Chondrocyte (in vitro differentiated cells): Measurements from ENCODE around the gene PSME3. TPM values are rescaled to one million over a fixed set of nuclear protein-coding genes. Genes with fewer than 3 reads are reported as not detected.
"Not testable (repeated sequence)": the region's sequence is repeated elsewhere in the genome, so short reads cannot be mapped to it uniquely, and the experiment has no call there.

Source experiments
- DNase-seq: peaks from one replicate; pipeline ENCODE4 v3.0.0; 2021; ENCODE audit warnings: mixed read lengths, low spot score
- H3K27ac Mint-ChIP-seq: one replicate; pipeline ENCODE4 v1.8.0; 2021; ENCODE audit warnings: mild to moderate bottlenecking, moderate library complexity, mixed read lengths; ENCODE audit not compliant: unreplicated experiment
- H3K27me3 Mint-ChIP-seq: 2 replicates; pipeline ENCODE4 v1.8.0; 2021; ENCODE audit warnings: low read depth, mixed read lengths
- H3K36me3 Mint-ChIP-seq: 2 replicates; pipeline ENCODE4 v1.8.0; 2021; ENCODE audit warnings: low read depth, mixed read lengths
- H3K4me1 Mint-ChIP-seq: 2 replicates; pipeline ENCODE4 v1.8.0; 2021; ENCODE audit warnings: low read depth, mild to moderate bottlenecking, mixed read lengths
- H3K4me3 Mint-ChIP-seq: one replicate; pipeline ENCODE4 v1.8.0; 2021; ENCODE audit warnings: mild to moderate bottlenecking, moderate library complexity, mixed read lengths; ENCODE audit not compliant: unreplicated experiment
- H3K9me3 Mint-ChIP-seq: 2 replicates; pipeline ENCODE4 v1.8.0; 2021; ENCODE audit warnings: low read depth, mixed read lengths
- total RNA-seq: library from RNA; stranded (reverse); gene quantifications from 3 replicates; pipeline ENCODE4 v1.2.1, GENCODE V29; 2021
- TF ChIP-seq, protein P1 (sequence below): fragments of 200-600 bp; sonication (generic); IDR thresholded peaks from 2 replicates; pipeline ENCODE4 v1.5.0; 2021; ENCODE audit warnings: antibody characterized with exemption, mild to moderate bottlenecking, moderate library complexity

The PSME3 gene
- total RNA-seq, 1 donor from 2014 or later: 111 TPM

DNA sequence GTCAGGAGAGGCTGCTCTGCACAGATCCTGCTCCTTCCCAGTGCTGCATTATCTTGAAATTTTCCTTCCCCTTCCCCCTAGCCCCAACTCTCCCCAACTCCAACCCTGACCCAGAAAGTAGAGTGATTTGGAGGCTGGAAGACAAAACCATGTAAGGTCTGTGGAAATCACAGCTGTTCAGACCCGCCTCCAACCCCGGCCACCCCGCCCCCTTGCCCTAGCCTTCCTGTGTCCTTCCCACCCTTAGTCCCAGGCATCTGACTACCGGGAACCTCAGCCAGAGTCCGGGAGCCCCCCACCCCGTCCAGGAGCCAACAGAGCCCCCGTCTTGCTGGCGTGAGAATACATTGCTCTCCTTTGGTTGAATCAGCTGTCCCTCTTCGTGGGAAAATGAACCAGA lies 17.8 kb downstream of the PSME3 start, which contains the start of gene AOC3:
Gene AOC3 (plus strand): TSS at position 246 of the 400 bp plus-strand sequence. CDS start 145 bp downstream, at position 391.
- TF ChIP-seq, protein P1, sequence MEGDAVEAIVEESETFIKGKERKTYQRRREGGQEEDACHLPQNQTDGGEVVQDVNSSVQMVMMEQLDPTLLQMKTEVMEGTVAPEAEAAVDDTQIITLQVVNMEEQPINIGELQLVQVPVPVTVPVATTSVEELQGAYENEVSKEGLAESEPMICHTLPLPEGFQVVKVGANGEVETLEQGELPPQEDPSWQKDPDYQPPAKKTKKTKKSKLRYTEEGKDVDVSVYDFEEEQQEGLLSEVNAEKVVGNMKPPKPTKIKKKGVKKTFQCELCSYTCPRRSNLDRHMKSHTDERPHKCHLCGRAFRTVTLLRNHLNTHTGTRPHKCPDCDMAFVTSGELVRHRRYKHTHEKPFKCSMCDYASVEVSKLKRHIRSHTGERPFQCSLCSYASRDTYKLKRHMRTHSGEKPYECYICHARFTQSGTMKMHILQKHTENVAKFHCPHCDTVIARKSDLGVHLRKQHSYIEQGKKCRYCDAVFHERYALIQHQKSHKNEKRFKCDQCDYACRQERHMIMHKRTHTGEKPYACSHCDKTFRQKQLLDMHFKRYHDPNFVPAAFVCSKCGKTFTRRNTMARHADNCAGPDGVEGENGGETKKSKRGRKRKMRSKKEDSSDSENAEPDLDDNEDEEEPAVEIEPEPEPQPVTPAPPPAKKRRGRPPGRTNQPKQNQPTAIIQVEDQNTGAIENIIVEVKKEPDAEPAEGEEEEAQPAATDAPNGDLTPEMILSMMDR: no peak
- Mint-ChIP-seq H3K36me3 (peaks cover under 1% of the 10 kb centered on the region), H3K4me1 (peaks cover 30% of the 10 kb centered on the region), H3K27me3 (no peaks in the 10 kb centered on the region), H3K9me3 (no peaks in the 10 kb centered on the region), H3K4me3 (no peak within 1 kb of the TSS), H3K27ac (peak within 1 kb of the TSS; percentile 27)
- DNase-seq: no peak

DNA sequence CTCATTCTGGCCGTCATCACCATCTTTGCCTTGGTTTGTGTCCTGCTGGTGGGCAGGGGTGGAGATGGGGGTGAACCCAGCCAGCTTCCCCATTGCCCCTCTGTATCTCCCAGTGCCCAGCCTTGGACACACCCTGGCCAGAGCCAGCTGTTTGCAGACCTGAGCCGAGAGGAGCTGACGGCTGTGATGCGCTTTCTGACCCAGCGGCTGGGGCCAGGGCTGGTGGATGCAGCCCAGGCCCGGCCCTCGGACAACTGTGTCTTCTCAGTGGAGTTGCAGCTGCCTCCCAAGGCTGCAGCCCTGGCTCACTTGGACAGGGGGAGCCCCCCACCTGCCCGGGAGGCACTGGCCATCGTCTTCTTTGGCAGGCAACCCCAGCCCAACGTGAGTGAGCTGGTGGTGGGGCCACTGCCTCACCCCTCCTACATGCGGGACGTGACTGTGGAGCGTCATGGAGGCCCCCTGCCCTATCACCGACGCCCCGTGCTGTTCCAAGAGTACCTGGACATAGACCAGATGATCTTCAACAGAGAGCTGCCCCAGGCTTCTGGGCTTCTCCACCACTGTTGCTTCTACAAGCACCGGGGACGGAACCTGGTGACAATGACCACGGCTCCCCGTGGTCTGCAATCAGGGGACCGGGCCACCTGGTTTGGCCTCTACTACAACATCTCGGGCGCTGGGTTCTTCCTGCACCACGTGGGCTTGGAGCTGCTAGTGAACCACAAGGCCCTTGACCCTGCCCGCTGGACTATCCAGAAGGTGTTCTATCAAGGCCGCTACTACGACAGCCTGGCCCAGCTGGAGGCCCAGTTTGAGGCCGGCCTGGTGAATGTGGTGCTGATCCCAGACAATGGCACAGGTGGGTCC lies 18.4 kb downstream of the PSME3 start:
- peaks cover 23% of the 10 kb centered on the region for H3K4me1 Mint-ChIP-seq
- H3K9me3 Mint-ChIP-seq, DNase-seq, H3K27me3 Mint-ChIP-seq, H3K27ac Mint-ChIP-seq, H3K4me3 Mint-ChIP-seq, H3K36me3 Mint-ChIP-seq: not testable (repeated sequence)

DNA sequence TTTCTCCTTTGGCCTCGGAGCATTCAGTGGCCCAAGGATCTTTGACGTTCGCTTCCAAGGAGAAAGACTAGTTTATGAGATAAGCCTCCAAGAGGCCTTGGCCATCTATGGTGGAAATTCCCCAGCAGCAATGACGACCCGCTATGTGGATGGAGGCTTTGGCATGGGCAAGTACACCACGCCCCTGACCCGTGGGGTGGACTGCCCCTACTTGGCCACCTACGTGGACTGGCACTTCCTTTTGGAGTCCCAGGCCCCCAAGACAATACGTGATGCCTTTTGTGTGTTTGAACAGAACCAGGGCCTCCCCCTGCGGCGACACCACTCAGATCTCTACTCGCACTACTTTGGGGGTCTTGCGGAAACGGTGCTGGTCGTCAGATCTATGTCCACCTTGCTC lies 19.2 kb downstream of the PSME3 start:
- H3K4me1 Mint-ChIP-seq: peaks cover 16% of the 10 kb centered on the region
- H3K27ac Mint-ChIP-seq: no peak overlapping the region
- DNase-seq: no peak
- TF ChIP-seq, protein P1: no peak
- H3K4me3 Mint-ChIP-seq: no peak overlapping the region
- H3K36me3 Mint-ChIP-seq: no peaks in the 10 kb centered on the region
- no peaks in the 10 kb centered on the region for H3K9me3 Mint-ChIP-seq
- H3K27me3 Mint-ChIP-seq: no peaks in the 10 kb centered on the region

DNA sequence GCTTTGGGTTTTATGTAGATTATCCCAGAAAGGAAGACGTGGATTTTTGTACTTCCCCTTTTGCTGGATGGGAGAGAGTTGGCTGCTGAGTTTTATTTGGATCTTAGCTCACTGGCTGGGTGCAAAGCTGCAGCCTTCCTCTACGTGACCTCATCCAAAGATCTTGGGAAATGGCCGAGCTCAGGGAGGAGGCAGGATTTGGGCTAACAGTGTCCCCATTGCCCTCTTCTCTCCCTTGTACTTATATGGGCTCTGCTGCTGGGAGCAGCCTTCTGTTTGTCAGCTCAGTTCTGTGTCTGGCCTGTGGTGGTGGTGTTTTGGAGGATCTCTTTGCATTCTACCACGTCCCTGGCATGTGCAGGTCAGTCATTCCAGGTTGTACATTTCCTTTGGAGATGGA lies 19.8 kb downstream of the PSME3 start:
- H3K4me3 Mint-ChIP-seq: peak overlapping the region; percentile 24

DNA sequence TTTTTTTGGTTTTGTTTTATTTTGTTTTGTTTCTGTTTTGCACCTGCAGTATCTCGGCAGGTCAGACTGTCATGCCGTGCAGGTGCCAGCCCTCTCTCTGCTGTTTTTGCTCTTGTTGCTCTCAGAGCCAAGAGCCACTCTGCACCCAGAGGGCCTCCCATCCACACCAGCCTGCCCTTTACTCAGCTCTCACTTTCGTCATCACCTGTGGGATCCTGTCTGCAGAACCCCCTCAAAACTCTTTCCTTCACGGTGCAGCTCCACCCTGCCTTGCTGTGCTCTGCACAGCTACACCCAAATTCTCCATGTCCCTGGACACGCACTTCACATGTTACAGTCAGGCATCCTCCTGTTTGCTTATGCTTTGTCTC lies 20.4 kb downstream of the PSME3 start:
- Mint-ChIP-seq H3K36me3 (no peaks in the 10 kb centered on the region), H3K9me3 (no peaks in the 10 kb centered on the region), H3K4me3 (peak overlapping the region; percentile 24), H3K4me1 (peaks cover 15% of the 10 kb centered on the region), H3K27me3 (no peaks in the 10 kb centered on the region), H3K27ac (no peak overlapping the region)
- TF ChIP-seq, protein P1: no peak
- no peak for DNase-seq

More for the DNA sequence above, 19.8 kb downstream of the PSME3 start:
- Mint-ChIP-seq H3K27me3 (no peaks in the 10 kb centered on the region), H3K36me3 (no peaks in the 10 kb centered on the region), H3K4me1 (peaks cover 15% of the 10 kb centered on the region), H3K27ac (no peak overlapping the region), H3K9me3 (no peaks in the 10 kb centered on the region)
- no peak for DNase-seq
- TF ChIP-seq, protein P1: no peak
